Caco-2 (cell line): ENCODE results near the gene TENM4. TPM values are rescaled to one million over a fixed set of nuclear protein-coding genes. Genes with fewer than 3 reads are reported as not detected.

Source experiments
- BruUV-seq: library from RNA; stranded (reverse); fragments of 400-500 nt; replicated peaks from 2 replicates; lab custom pipeline; 2021; lab: Mats Ljungman, UMichigan
- CTCF ChIA-PET: fragments of 300-600 bp; sonication (Branson Sonifier 250); formaldehyde crosslinking; loops from one replicate; lab custom pipeline; 2022; ENCODE audit warnings: antibody characterized with exemption; lab: Charles Lee
- POLR2A ChIA-PET: fragments of 300-600 bp; sonication (Branson Sonifier 250); formaldehyde crosslinking; loops from one replicate; lab custom pipeline; 2022; ENCODE audit warnings: antibody characterized with exemption; lab: Charles Lee
- DNase-seq, 2 experiments: peaks; one replicate each; pipeline versions ENCODE4 v3.0.0 to v3.0.0-alpha.2; 2020 to 2022
- H3K27me3 ChIP-seq: replicated peaks from 2 replicates; pipeline ENCODE4 v1.6.0; 2011; ENCODE audit warnings: low read length; ENCODE audit not compliant: control insufficient read depth, insufficient read depth
- H3K36me3 ChIP-seq: 2 replicates; pipeline ENCODE4 v1.5.1; 2011; ENCODE audit warnings: low read length; ENCODE audit not compliant: control insufficient read depth, insufficient read depth
- H3K4me1 ChIP-seq: fragments of 250-450 bp; sonication (Bioruptor Pico); 2 replicates; pipeline ENCODE4 v1.5.1; 2020; ENCODE audit warnings: mild to moderate bottlenecking
- H3K4me3 ChIP-seq: 2 replicates; pipeline ENCODE4 v1.5.1; 2011; ENCODE audit warnings: low read depth, mild to moderate bottlenecking, control low read depth, low read length
- H3K9me3 ChIP-seq: fragments of 250-450 bp; sonication (Bioruptor Pico); 2 replicates; pipeline ENCODE4 v1.5.1; 2020; ENCODE audit warnings: mild to moderate bottlenecking, moderate library complexity
- H3K27ac Mint-ChIP-seq: one replicate; pipeline ENCODE4 v1.8.0; 2022; ENCODE audit warnings: mixed read lengths; ENCODE audit not compliant: unreplicated experiment
- H3K27me3 Mint-ChIP-seq: one replicate; pipeline ENCODE4 v1.8.0; 2022; ENCODE audit warnings: mixed read lengths; ENCODE audit not compliant: insufficient read depth, unreplicated experiment
- H3K36me3 Mint-ChIP-seq: one replicate; pipeline ENCODE4 v1.8.0; 2022; ENCODE audit warnings: mild to moderate bottlenecking, mixed read lengths; ENCODE audit not compliant: insufficient read depth, unreplicated experiment
- H3K4me1 Mint-ChIP-seq: one replicate; pipeline ENCODE4 v1.8.0; 2022; ENCODE audit warnings: low read depth, mixed read lengths; ENCODE audit not compliant: unreplicated experiment
- H3K4me3 Mint-ChIP-seq: one replicate; pipeline ENCODE4 v1.8.0; 2022; ENCODE audit warnings: mild to moderate bottlenecking, moderate library complexity, mixed read lengths; ENCODE audit not compliant: unreplicated experiment
- H3K9me3 Mint-ChIP-seq: one replicate; pipeline ENCODE4 v1.8.0; 2022; ENCODE audit warnings: mixed read lengths; ENCODE audit not compliant: unreplicated experiment
- CTCF ChIP-seq, 2 experiments: fragments of 200-600 bp in 1 of 2; IDR thresholded peaks; 1 replicate in 1 of 2; 2 replicates in 1 of 2; pipeline versions ENCODE4 v1.5.1 to v1.8.0; 2011 to 2022; ENCODE audit warnings: antibody characterized with exemption in 1 of 2, control low read depth in 1 of 2, inconsistent platforms in 1 of 2, low read depth in 1 of 2, low read length in 1 of 2, mild to moderate bottlenecking in 1 of 2, moderate library complexity in 1 of 2; ENCODE audit not compliant: insufficient read depth in 1 of 2, severe bottlenecking in 1 of 2, unreplicated experiment in 1 of 2
- intact Hi-C: fragments of 100-400 bp; cut with micrococcal nuclease; formaldehyde crosslinking; loops from one replicate; pipeline ENCODE4 v1.10.0; 2022; ENCODE audit not compliant: unreplicated experiment
- total RNA-seq: library from RNA; stranded (reverse); gene quantifications from 2 replicates; pipeline ENCODE4 v1.2.3, GENCODE V29; 2022

Gene TENM4
- total RNA-seq, 1 experiment from 2014 or later: 1.1 TPM

GRCh38 chr11:78961937-78962701, 478.7 kb downstream of the TENM4 start:
- H3K27ac Mint-ChIP-seq: no peak overlapping the region
- H3K36me3 Mint-ChIP-seq: no peaks in the 10 kb centered on the region
- BruUV-seq: no TSS peak
- ChIA-PET CTCF (interaction anchor here (0.7 to 1.5 kb wide), 5 partner anchors 111 to 317 kb away, joined by 3 to 61 read pairs (median 3); no protein-coding TSS in a partner anchor), POLR2A (no interaction called here)
- Histone ChIP-seq H3K4me3 (no peak overlapping the region), H3K36me3 (no peaks in the 10 kb centered on the region), H3K4me1 (no peaks in the 10 kb centered on the region), H3K9me3 (no peaks in the 10 kb centered on the region), H3K27me3 (0 out of 2 replicates have a peak, but pooled peaks cover 1% of the 10 kb centered on the region)
- intact Hi-C loops: loop anchor here (1.0 kb wide), 5 partner anchors 124 to 317 kb away; no protein-coding TSS in a partner anchor
- H3K4me1 Mint-ChIP-seq: no peaks in the 10 kb centered on the region
- TF ChIP-seq CTCF (IDR thresholded peaks at IDR 0.05; ENCODE audit: insufficient read depth in 1 of 2, low read depth in 1 of 2, low read length in 1 of 2, severe bottlenecking in 1 of 2, unreplicated experiment in 1 of 2): no peak
- H3K27me3 Mint-ChIP-seq: peaks cover 11% of the 10 kb centered on the region
- no peak overlapping the region for H3K4me3 Mint-ChIP-seq
- DNase-seq: no peak
- H3K9me3 Mint-ChIP-seq: no peaks in the 10 kb centered on the region

- no peak overlapping the region for H3K27ac Mint-ChIP-seq
- no peaks in the 10 kb centered on the region for H3K9me3 Mint-ChIP-seq
- no peak overlapping the region for H3K4me3 ChIP-seq
- H3K4me1 ChIP-seq: no peaks in the 10 kb centered on the region
- no peaks in the 10 kb centered on the region for H3K4me1 Mint-ChIP-seq
- BruUV-seq: no TSS peak
- H3K27me3 ChIP-seq: 0 out of 2 replicates have a peak, but pooled peaks cover 1% of the 10 kb centered on the region
- ChIA-PET CTCF (interaction anchor here (0.6 to 1.5 kb wide), 13 partner anchors 31 to 315 kb away, joined by 3 to 61 read pairs (median 4); no protein-coding TSS in a partner anchor), POLR2A (no interaction called here)
- H3K36me3 ChIP-seq: no peaks in the 10 kb centered on the region
- peak; percentile 73 to 84 for TF ChIP-seq CTCF (IDR thresholded peaks at IDR 0.05; ENCODE audit: insufficient read depth in 1 of 2, low read depth in 1 of 2, low read length in 1 of 2, severe bottlenecking in 1 of 2, unreplicated experiment in 1 of 2)
- no peak overlapping the region for H3K4me3 Mint-ChIP-seq
- no peaks in the 10 kb centered on the region for H3K36me3 Mint-ChIP-seq
- DNase-seq: peak; percentile 69 to 70
- peaks cover 7% of the 10 kb centered on the region for H3K27me3 Mint-ChIP-seq
- no peaks in the 10 kb centered on the region for H3K9me3 ChIP-seq
- intact Hi-C loops: loop anchor here (1.0 kb wide), 5 partner anchors 123 to 316 kb away; no protein-coding TSS in a partner anchor
These were observed 479.6 kb downstream of the TENM4 start for GRCh38 chr11:78961247-78961646.

GRCh38 chr11:78958444-78958843, 482.4 kb downstream of the TENM4 start:
- Mint-ChIP-seq H3K9me3 (no peaks in the 10 kb centered on the region), H3K27me3 (no peaks in the 10 kb centered on the region), H3K4me3 (no peak overlapping the region), H3K27ac (no peak overlapping the region), H3K4me1 (no peaks in the 10 kb centered on the region), H3K36me3 (no peaks in the 10 kb centered on the region)
- Histone ChIP-seq H3K4me3 (no peak overlapping the region), H3K4me1 (no peaks in the 10 kb centered on the region), H3K36me3 (no peaks in the 10 kb centered on the region), H3K27me3 (0 out of 2 replicates have a peak, but pooled peaks cover 1% of the 10 kb centered on the region), H3K9me3 (no peaks in the 10 kb centered on the region)
- CTCF ChIA-PET: interaction anchor here (0.6 to 0.8 kb wide), 2 partner anchors 172 to 243 kb away, joined by 3 read pairs; no protein-coding TSS in a partner anchor
- POLR2A ChIA-PET: no interaction called here
- intact Hi-C loops: no loop called here
- DNase-seq: no peak
- no TSS peak for BruUV-seq
- TF ChIP-seq CTCF (IDR thresholded peaks at IDR 0.05; ENCODE audit: insufficient read depth in 1 of 2, low read depth in 1 of 2, low read length in 1 of 2, severe bottlenecking in 1 of 2, unreplicated experiment in 1 of 2): no peak
